Lower leg skin (tissue), 3 donors: ENCODE results near the gene DTNB.

Experiments
- CTCF ChIP-seq, 3 donors: fragments of 450-650 bp; IDR thresholded peaks; one replicate each; pipeline ENCODE4 v1.5.1; 2016; ENCODE audit warnings: antibody characterized with exemption in 3 of 3, mild to moderate bottlenecking in 3 of 3, moderate library complexity in 2 of 3
- POLR2A ChIP-seq, 2 donors: fragments of 450-650 bp; IDR thresholded peaks; one replicate each; pipeline ENCODE4 v1.6.1; 2016 to 2017; ENCODE audit warnings: antibody characterized with exemption in 2 of 2, mild to moderate bottlenecking in 1 of 2, moderate library complexity in 1 of 2

- TF ChIP-seq CTCF (IDR thresholded peaks at IDR 0.05), result no peak
- TF ChIP-seq POLR2A (IDR thresholded peaks at IDR 0.05), result no peak
Observed at GRCh38 chr2:25711675-25712354, 38.4 kb upstream of the DTNB start.
